Measurements from ENCODE around the gene ASAP3. TPM values are rescaled to one million over a fixed set of nuclear protein-coding genes. Genes with fewer than 3 reads are reported as not detected.

Gene ASAP3
- total and polyA plus RNA-seq, 2 of the 13 experiments (the other 11 are each of a cell fraction or from before 2014, with no cell fraction given) = 32.6 to 37.0 TPM

GRCh38 chr1:23478896-23479665, 4.9 kb downstream of the ASAP3 start (continued):
- TF ChIP-seq ZNF124 (CRISPR knock-in tag; IDR thresholded peaks at IDR 0.05) (no peak; the same call in 1 of the 2 replicates), ZNF431 (CRISPR knock-in tag; IDR thresholded peaks at IDR 0.05; ENCODE audit: borderline replicate concordance, low read depth) (no peak), ZFP1 (CRISPR knock-in tag; IDR thresholded peaks at IDR 0.05) (0 out of 2 replicates have a peak, but pooled peaks have one; percentile 70), ZNF407 (CRISPR knock-in tag; IDR thresholded peaks at IDR 0.05; ENCODE audit: not compliant biosample characterization) (no peak), ZNF772 (CRISPR knock-in tag; IDR thresholded peaks at IDR 0.05) (peak; percentile 87), THYN1 (CRISPR knock-in tag; IDR thresholded peaks at IDR 0.05; ENCODE audit: borderline replicate concordance, low read depth) (no peak), ZNF883 (CRISPR knock-in tag; IDR thresholded peaks at IDR 0.05; ENCODE audit: not compliant biosample characterization) (no peak), CHD4 (IDR thresholded peaks at IDR 0.05; ENCODE audit: borderline replicate concordance, low read length) (no peak), NFKB2 (CRISPR knock-in tag; IDR thresholded peaks at IDR 0.05; ENCODE audit: borderline replicate concordance) (no peak; the same call in 1 of the 2 replicates), SOX5 (CRISPR knock-in tag; IDR thresholded peaks at IDR 0.05; ENCODE audit: borderline replicate concordance) (peak; percentile 74), ZNF556 (CRISPR knock-in tag; IDR thresholded peaks at IDR 0.05; ENCODE audit: borderline replicate concordance) (peak; percentile 35; the same call in 1 of the 2 replicates), TFDP1 (CRISPR knock-in tag; IDR thresholded peaks at IDR 0.05; ENCODE audit: borderline replicate concordance) (peak; percentile 39; the same call in 1 of the 2 replicates), ZNF792 (CRISPR knock-in tag; IDR thresholded peaks at IDR 0.05) (0 out of 2 replicates have a peak, but pooled peaks have one; percentile 58), ARID2 (CRISPR knock-in tag; IDR thresholded peaks at IDR 0.05; ENCODE audit: borderline replicate concordance) (no peak), HNF4A (CRISPR knock-in tag; IDR thresholded peaks at IDR 0.05) (peak; percentile 65), FOXM1 (CRISPR knock-in tag; IDR thresholded peaks at IDR 0.05) (no peak), ZNF879 (CRISPR knock-in tag; IDR thresholded peaks at IDR 0.05) (no peak), SMYD3 (CRISPR knock-in tag; IDR thresholded peaks at IDR 0.05) (0 out of 2 replicates have a peak, but pooled peaks have one; percentile 59), ZMAT5 (CRISPR knock-in tag; IDR thresholded peaks at IDR 0.05; ENCODE audit: borderline replicate concordance, low read depth) (no peak), ZNF724P (CRISPR knock-in tag; IDR thresholded peaks at IDR 0.05; ENCODE audit: borderline replicate concordance) (no peak), ZNF383 (CRISPR knock-in tag; IDR thresholded peaks at IDR 0.05; ENCODE audit: borderline replicate concordance) (no peak)

Measured in HepG2 (cell line).